ENCODE measurements around the gene PNPLA7. TPM values are rescaled to one million over a fixed set of nuclear protein-coding genes. Genes with fewer than 3 reads are reported as not detected.

Gene PNPLA7
- total RNA-seq, 4 donors from 2014 or later: 13.0 to 34.3 (median 29.2) TPM

GRCh38 chr9:137506274-137506673 lies 43.9 kb downstream of the PNPLA7 start:
- TF ChIP-seq, protein P1, sequence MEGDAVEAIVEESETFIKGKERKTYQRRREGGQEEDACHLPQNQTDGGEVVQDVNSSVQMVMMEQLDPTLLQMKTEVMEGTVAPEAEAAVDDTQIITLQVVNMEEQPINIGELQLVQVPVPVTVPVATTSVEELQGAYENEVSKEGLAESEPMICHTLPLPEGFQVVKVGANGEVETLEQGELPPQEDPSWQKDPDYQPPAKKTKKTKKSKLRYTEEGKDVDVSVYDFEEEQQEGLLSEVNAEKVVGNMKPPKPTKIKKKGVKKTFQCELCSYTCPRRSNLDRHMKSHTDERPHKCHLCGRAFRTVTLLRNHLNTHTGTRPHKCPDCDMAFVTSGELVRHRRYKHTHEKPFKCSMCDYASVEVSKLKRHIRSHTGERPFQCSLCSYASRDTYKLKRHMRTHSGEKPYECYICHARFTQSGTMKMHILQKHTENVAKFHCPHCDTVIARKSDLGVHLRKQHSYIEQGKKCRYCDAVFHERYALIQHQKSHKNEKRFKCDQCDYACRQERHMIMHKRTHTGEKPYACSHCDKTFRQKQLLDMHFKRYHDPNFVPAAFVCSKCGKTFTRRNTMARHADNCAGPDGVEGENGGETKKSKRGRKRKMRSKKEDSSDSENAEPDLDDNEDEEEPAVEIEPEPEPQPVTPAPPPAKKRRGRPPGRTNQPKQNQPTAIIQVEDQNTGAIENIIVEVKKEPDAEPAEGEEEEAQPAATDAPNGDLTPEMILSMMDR (IDR thresholded peaks at IDR 0.05; ENCODE audit: low read depth): no peak

GRCh38 chr9:137505421-137506140 lies 44.6 kb downstream of the PNPLA7 start:
- TF ChIP-seq, protein P1 (IDR thresholded peaks at IDR 0.05; ENCODE audit: low read depth): no peak

GRCh38 chr9:137504432-137504777 lies 45.8 kb downstream of the PNPLA7 start:
- TF ChIP-seq, protein P1 (IDR thresholded peaks at IDR 0.05; ENCODE audit: low read depth): no peak

- TF ChIP-seq, protein P1 (IDR thresholded peaks at IDR 0.05; ENCODE audit: low read depth): no peak
These were observed 47.9 kb downstream of the PNPLA7 start for GRCh38 chr9:137502008-137502911.

DNA sequence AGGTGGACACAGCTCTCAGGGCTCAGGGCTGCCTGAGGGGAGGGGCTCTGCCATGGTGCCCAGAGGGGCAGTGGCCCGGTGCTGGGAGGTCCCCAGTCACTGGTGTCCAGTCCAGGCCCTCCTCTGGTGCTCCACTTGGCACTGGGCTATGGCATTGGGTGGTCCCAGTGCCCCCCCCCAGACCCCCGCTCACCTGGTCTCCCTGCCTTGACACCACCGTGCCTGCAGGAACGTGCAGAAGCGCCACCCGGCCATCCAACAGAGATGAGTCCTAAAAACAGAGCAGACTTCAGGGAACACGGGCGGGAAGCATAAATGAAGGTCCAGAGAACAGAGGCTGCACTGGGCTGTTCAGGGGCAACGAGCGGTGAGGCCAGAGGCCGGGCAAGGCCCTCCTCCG lies 48.7 kb downstream of the PNPLA7 start:
- TF ChIP-seq, protein P1 (IDR thresholded peaks at IDR 0.05; ENCODE audit: low read depth): no peak

GRCh38 chr9:137500666-137501397 lies 49.4 kb downstream of the PNPLA7 start:
- TF ChIP-seq, protein P1 (IDR thresholded peaks at IDR 0.05; ENCODE audit: low read depth): no peak
